ENCODE measurements around the gene MKLN1.

GRCh38 chr7:131504157-131504899, 176.7 kb downstream of the MKLN1 start:
- TF ChIP-seq, protein P1, sequence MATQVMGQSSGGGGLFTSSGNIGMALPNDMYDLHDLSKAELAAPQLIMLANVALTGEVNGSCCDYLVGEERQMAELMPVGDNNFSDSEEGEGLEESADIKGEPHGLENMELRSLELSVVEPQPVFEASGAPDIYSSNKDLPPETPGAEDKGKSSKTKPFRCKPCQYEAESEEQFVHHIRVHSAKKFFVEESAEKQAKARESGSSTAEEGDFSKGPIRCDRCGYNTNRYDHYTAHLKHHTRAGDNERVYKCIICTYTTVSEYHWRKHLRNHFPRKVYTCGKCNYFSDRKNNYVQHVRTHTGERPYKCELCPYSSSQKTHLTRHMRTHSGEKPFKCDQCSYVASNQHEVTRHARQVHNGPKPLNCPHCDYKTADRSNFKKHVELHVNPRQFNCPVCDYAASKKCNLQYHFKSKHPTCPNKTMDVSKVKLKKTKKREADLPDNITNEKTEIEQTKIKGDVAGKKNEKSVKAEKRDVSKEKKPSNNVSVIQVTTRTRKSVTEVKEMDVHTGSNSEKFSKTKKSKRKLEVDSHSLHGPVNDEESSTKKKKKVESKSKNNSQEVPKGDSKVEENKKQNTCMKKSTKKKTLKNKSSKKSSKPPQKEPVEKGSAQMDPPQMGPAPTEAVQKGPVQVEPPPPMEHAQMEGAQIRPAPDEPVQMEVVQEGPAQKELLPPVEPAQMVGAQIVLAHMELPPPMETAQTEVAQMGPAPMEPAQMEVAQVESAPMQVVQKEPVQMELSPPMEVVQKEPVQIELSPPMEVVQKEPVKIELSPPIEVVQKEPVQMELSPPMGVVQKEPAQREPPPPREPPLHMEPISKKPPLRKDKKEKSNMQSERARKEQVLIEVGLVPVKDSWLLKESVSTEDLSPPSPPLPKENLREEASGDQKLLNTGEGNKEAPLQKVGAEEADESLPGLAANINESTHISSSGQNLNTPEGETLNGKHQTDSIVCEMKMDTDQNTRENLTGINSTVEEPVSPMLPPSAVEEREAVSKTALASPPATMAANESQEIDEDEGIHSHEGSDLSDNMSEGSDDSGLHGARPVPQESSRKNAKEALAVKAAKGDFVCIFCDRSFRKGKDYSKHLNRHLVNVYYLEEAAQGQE (IDR thresholded peaks at IDR 0.05; ENCODE audit: borderline replicate concordance): no peak
- TF ChIP-seq CTCF (IDR thresholded peaks at IDR 0.05; ENCODE audit: poor library complexity, severe bottlenecking) (no peak), POLR2AphosphoS5 (IDR thresholded peaks at IDR 0.05) (no peak), EP300 (conservative IDR thresholded peaks at IDR 0.05; ENCODE audit: poor library complexity, severe bottlenecking) (no peak), EZH2 (IDR thresholded peaks at IDR 0.05; ENCODE audit: borderline replicate concordance, insufficient read depth, low read length, poor library complexity, severe bottlenecking) (no peak), SMC3 (conservative IDR thresholded peaks at IDR 0.05; ENCODE audit: poor library complexity) (no peak), RAD21 (conservative IDR thresholded peaks at IDR 0.05) (no peak)
